HCT116 (cell line): Measurements from ENCODE around the gene PEDS1. TPM values are rescaled to one million over a fixed set of nuclear protein-coding genes. Genes with fewer than 3 reads are reported as not detected.

Experiments used
- ATAC-seq: fragments of 200-7000 bp; cut with Tn5 transposase; 2 replicates; pipeline ENCODE4 v1.9.1; 2020; ENCODE audit warnings: mild to moderate bottlenecking, moderate library complexity
- BruUV-seq: library from RNA; stranded (reverse); fragments of 400-500 nt; replicated peaks from 2 replicates; lab custom pipeline; 2021; lab: Mats Ljungman, UMichigan
- CTCF ChIA-PET: fragments of 300-600 bp; sonication (Branson Sonifier 250); formaldehyde crosslinking; loops from one replicate; lab custom pipeline; 2021; ENCODE audit warnings: antibody characterized with exemption; lab: Charles Lee
- POLR2A ChIA-PET: fragments of 300-600, 350-600 bp; sonication (Branson Sonifier 250); formaldehyde crosslinking; loops from one replicate; lab custom pipeline; 2021; ENCODE audit warnings: antibody characterized with exemption; lab: Charles Lee
- RAD21 ChIA-PET, 2 experiments: fragments of 300-600 bp; sonication (Branson Sonifier 250); formaldehyde crosslinking; loops; one replicate each; lab custom pipeline; 2023; ENCODE audit warnings: low total read pairs in 2 of 2; ENCODE audit not compliant: uncharacterized antibody in 2 of 2, unreplicated experiment in 2 of 2, low non-redundant PET in 1 of 2; lab: Charles Lee
- DNase-seq: peaks from one replicate; pipeline ENCODE4 v3.0.0-alpha.2; 2010; ENCODE audit warnings: low read depth, low spot score
- H2AFZ ChIP-seq: fragments of 200-600 bp; shearing (Covaris generic), sonication (generic); 2 replicates; pipeline ENCODE4 v1.6.1; 2017; ENCODE audit warnings: low read depth, mixed run types, mixed read lengths, antibody characterized with exemption, low read length; ENCODE audit not compliant: poor library complexity, severe bottlenecking
- H3K27ac ChIP-seq: 2 replicates; pipeline ENCODE4 v1.5.1; 2012; ENCODE audit warnings: low read depth, low read length
- H3K27me3 ChIP-seq: fragments of 200-600 bp; sonication (generic); 2 replicates; pipeline ENCODE4 v1.6.1; 2016; ENCODE audit warnings: mixed run types, low read length, mixed read lengths; ENCODE audit not compliant: insufficient read depth
- H3K36me3 ChIP-seq, 2 experiments: fragments of 200-500 bp in 1 of 2; fragments of 200-600 bp in 1 of 2; sonication (Bioruptor generic) in 1 of 2; sonication (generic) in 1 of 2; 2 replicates each; pipeline versions ENCODE4 v1.5.1 to v1.6.1; 2014 to 2016; ENCODE audit warnings: low read length in 2 of 2, inconsistent platforms in 1 of 2, mixed read lengths in 1 of 2, mixed run types in 1 of 2; ENCODE audit not compliant: insufficient read depth in 2 of 2, control insufficient read depth in 1 of 2
- H3K4me1 ChIP-seq, 2 experiments: fragments of 200-600 bp in 1 of 2; sonication (generic) in 1 of 2; 2 replicates each; pipeline versions ENCODE4 v1.5.1 to v1.6.1; 2012 to 2017; ENCODE audit warnings: low read length in 2 of 2, inconsistent platforms in 1 of 2, mild to moderate bottlenecking in 1 of 2, mixed read lengths in 1 of 2, mixed run types in 1 of 2, moderate library complexity in 1 of 2; ENCODE audit not compliant: insufficient read depth in 2 of 2, control insufficient read depth in 1 of 2
- H3K4me2 ChIP-seq: fragments of 200-600 bp; sonication (generic); 2 replicates; pipeline ENCODE4 v1.6.1; 2017; ENCODE audit warnings: mixed run types, low read length, mixed read lengths
- H3K4me3 ChIP-seq, 2 experiments: fragments of 200-600 bp in 1 of 2; sonication (generic) in 1 of 2; replicated peaks in 1 of 2; 2 replicates each; pipeline ENCODE4 v1.5.1; 2011 to 2016; ENCODE audit warnings: low read length in 2 of 2, control low read depth in 1 of 2, low read depth in 1 of 2, mild to moderate bottlenecking in 1 of 2, mixed read lengths in 1 of 2, mixed run types in 1 of 2
- H3K79me2 ChIP-seq: fragments of 200-600 bp; sonication (generic); 2 replicates; pipeline ENCODE4 v1.6.1; 2017; ENCODE audit warnings: mild to moderate bottlenecking, mixed run types, low read length, moderate library complexity, mixed read lengths; ENCODE audit not compliant: insufficient read depth
- H3K9ac ChIP-seq: fragments of 200-600 bp; sonication (generic); 2 replicates; pipeline ENCODE4 v1.6.1; 2016; ENCODE audit warnings: low read length, mixed read lengths
- H3K9me2 ChIP-seq: fragments of 200-600 bp; sonication (generic), shearing (Covaris generic); 2 replicates; pipeline ENCODE4 v1.6.1; 2017; ENCODE audit warnings: mixed run types, mild to moderate bottlenecking, moderate library complexity; ENCODE audit not compliant: insufficient read depth
- H3K9me3 ChIP-seq, 2 experiments: fragments of 200-500 bp in 1 of 2; fragments of 200-600 bp in 1 of 2; sonication (Bioruptor generic) in 1 of 2; sonication (generic) in 1 of 2; 2 replicates each; pipeline ENCODE4 v1.6.1; 2014 to 2017; ENCODE audit warnings: low read length in 2 of 2, mixed read lengths in 2 of 2, inconsistent platforms in 1 of 2, low read depth in 1 of 2, mild to moderate bottlenecking in 1 of 2, mixed run types in 1 of 2, moderate library complexity in 1 of 2; ENCODE audit not compliant: control insufficient read depth in 1 of 2, insufficient read depth in 1 of 2
- H4K20me1 ChIP-seq: fragments of 200-600 bp; sonication (generic), shearing (Covaris generic); 2 replicates; pipeline ENCODE4 v1.6.1; 2017; ENCODE audit warnings: mixed run types, mild to moderate bottlenecking, moderate library complexity; ENCODE audit not compliant: insufficient read depth
- CTCF ChIP-seq, 3 experiments: fragments of 200-600 bp in 1 of 3; sonication (generic) in 1 of 3; IDR thresholded peaks in 2 of 3; conservative IDR thresholded peaks in 1 of 3; 2 replicates each; pipeline ENCODE4 v1.5.1; 2012 to 2017; ENCODE audit warnings: low read depth in 2 of 3, low read length in 2 of 3, antibody characterized with exemption in 1 of 3, borderline replicate concordance in 1 of 3, control low read depth in 1 of 3, mild to moderate bottlenecking in 1 of 3, mixed read lengths in 1 of 3, mixed run types in 1 of 3, moderate library complexity in 1 of 3; ENCODE audit not compliant: insufficient read depth in 1 of 3
- EGR1 ChIP-seq: IDR thresholded peaks from 2 replicates; pipeline ENCODE4 v1.6.1; 2012; ENCODE audit warnings: low read depth
- ELF1 ChIP-seq: IDR thresholded peaks from 2 replicates; pipeline ENCODE4 v1.6.1; 2012; ENCODE audit warnings: low read depth, borderline replicate concordance
- EZH2 ChIP-seq: fragments of 200-600 bp; sonication (generic); IDR thresholded peaks from 2 replicates; pipeline ENCODE4 v1.6.1; 2017; ENCODE audit warnings: antibody characterized with exemption, mixed run types
- MAX ChIP-seq: IDR thresholded peaks from 2 replicates; pipeline ENCODE4 v1.6.1; 2012
- SIN3A ChIP-seq: IDR thresholded peaks from 2 replicates; pipeline ENCODE4 v1.6.1; 2012; ENCODE audit warnings: low read depth
- SP1 ChIP-seq: IDR thresholded peaks from 2 replicates; pipeline ENCODE4 v1.6.1; 2012; ENCODE audit warnings: low read depth
- TCF7L2 ChIP-seq: IDR thresholded peaks from 2 replicates; pipeline ENCODE4 v1.7.0; 2011; ENCODE audit warnings: borderline replicate concordance, inconsistent platforms; ENCODE audit not compliant: insufficient read depth, insufficient read length; ENCODE audit errors: extremely low read depth
- ZBTB33 ChIP-seq: IDR thresholded peaks from 2 replicates; pipeline ENCODE4 v1.6.1; 2011; ENCODE audit warnings: mild to moderate bottlenecking, low read length, moderate library complexity; ENCODE audit not compliant: insufficient replicate concordance; ENCODE audit errors: extremely low read depth
- ZFX ChIP-seq: fragments of 450-650 bp; IDR thresholded peaks from 2 replicates; pipeline ENCODE4 v1.6.1; 2017
- ZNF274 ChIP-seq: fragments of 200-500 bp; sonication (Bioruptor generic); IDR thresholded peaks from 2 replicates; pipeline ENCODE4 v1.6.1; 2014; ENCODE audit warnings: mild to moderate bottlenecking, low read depth, low read length, inconsistent platforms
- intact Hi-C: fragments of 100-400 bp; cut with micrococcal nuclease; formaldehyde crosslinking; loops from 2 replicates; pipeline ENCODE4 v1.10.0; 2022
- total RNA-seq: library from RNA; stranded (reverse); gene quantifications from one replicate; pipeline ENCODE4 v1.2.1, GENCODE V29; 2021; ENCODE audit not compliant: unreplicated experiment
- TF ChIP-seq, protein P1 (sequence below): IDR thresholded peaks from 2 replicates; pipeline ENCODE4 v1.6.1; 2012; ENCODE audit warnings: low read depth

Gene PEDS1
- total RNA-seq, 1 experiment from 2014 or later: 31.9 TPM

- ChIA-PET RAD21 (interaction anchor here (0.6 to 3.0 kb wide), 5 partner anchors 47 to 57 kb away, joined by 3 to 19 read pairs (median 9); no protein-coding TSS in a partner anchor), CTCF (interaction anchor here (0.9 to 4.9 kb wide), 3 partner anchors 12 to 57 kb away, joined by 4 to 78 read pairs (median 59); no protein-coding TSS in a partner anchor), POLR2A (no interaction called here)
- Histone ChIP-seq H3K79me2 (0 out of 2 replicates have a peak, but pooled peaks cover 2% of the 10 kb centered on the region), H2AFZ (no peak overlapping the region), H3K27me3 (no peaks in the 10 kb centered on the region), H4K20me1 (no peaks in the 10 kb centered on the region), H3K9me3 (no peaks in the 10 kb centered on the region), H3K4me2 (no peak overlapping the region), H3K4me3 (no peak overlapping the region), H3K36me3 (peaks cover 11 to 21% of the 10 kb centered on the region in 2 experiments; a peak in 3 of 4 replicates), H3K9me2 (no peaks in the 10 kb centered on the region), H3K27ac (no peak overlapping the region), H3K4me1 (peaks cover 1 to 10% of the 10 kb centered on the region in 2 experiments), H3K9ac (no peak overlapping the region)
- DNase-seq (no peak), ATAC-seq (peak; percentile 63)
- intact Hi-C loops: loop anchor here (1.0 to 5.0 kb wide), 3 partner anchors 47 to 340 kb away; no protein-coding TSS in a partner anchor
- TF ChIP-seq, protein P1, sequence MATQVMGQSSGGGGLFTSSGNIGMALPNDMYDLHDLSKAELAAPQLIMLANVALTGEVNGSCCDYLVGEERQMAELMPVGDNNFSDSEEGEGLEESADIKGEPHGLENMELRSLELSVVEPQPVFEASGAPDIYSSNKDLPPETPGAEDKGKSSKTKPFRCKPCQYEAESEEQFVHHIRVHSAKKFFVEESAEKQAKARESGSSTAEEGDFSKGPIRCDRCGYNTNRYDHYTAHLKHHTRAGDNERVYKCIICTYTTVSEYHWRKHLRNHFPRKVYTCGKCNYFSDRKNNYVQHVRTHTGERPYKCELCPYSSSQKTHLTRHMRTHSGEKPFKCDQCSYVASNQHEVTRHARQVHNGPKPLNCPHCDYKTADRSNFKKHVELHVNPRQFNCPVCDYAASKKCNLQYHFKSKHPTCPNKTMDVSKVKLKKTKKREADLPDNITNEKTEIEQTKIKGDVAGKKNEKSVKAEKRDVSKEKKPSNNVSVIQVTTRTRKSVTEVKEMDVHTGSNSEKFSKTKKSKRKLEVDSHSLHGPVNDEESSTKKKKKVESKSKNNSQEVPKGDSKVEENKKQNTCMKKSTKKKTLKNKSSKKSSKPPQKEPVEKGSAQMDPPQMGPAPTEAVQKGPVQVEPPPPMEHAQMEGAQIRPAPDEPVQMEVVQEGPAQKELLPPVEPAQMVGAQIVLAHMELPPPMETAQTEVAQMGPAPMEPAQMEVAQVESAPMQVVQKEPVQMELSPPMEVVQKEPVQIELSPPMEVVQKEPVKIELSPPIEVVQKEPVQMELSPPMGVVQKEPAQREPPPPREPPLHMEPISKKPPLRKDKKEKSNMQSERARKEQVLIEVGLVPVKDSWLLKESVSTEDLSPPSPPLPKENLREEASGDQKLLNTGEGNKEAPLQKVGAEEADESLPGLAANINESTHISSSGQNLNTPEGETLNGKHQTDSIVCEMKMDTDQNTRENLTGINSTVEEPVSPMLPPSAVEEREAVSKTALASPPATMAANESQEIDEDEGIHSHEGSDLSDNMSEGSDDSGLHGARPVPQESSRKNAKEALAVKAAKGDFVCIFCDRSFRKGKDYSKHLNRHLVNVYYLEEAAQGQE: no peak
- TF ChIP-seq SP1 (no peak), CTCF (IDR thresholded peaks at IDR 0.05 in 2 of 3, conservative IDR thresholded peaks at IDR 0.05 in 1 of 3; ENCODE audit: borderline replicate concordance in 1 of 3, insufficient read depth in 1 of 3, low read depth in 2 of 3, low read length in 2 of 3) (no peak), SIN3A (no peak), MAX (no peak), ZBTB33 (no peak), EGR1 (no peak), ELF1 (no peak), ZFX (no peak), TCF7L2 (no peak), EZH2 (no peak), ZNF274 (no peak)
- BruUV-seq: TSS peak; percentile 9
These were observed 31.7 kb downstream of the PEDS1 start for GRCh38 chr20:50121858-50122271.
